Fibroblast of peridontal ligament (primary cell): ENCODE results near the gene CTNNA1.
"Not testable (repeated sequence)": the region's sequence is repeated elsewhere in the genome, so short reads cannot be mapped to it uniquely, and the experiment has no call there.

ENCODE experiments used
- DNase-seq: peaks from one replicate; pipeline ENCODE4 v3.0.0-alpha.2; 2010; ENCODE audit errors: extremely low read depth

The CTNNA1 gene

DNA sequence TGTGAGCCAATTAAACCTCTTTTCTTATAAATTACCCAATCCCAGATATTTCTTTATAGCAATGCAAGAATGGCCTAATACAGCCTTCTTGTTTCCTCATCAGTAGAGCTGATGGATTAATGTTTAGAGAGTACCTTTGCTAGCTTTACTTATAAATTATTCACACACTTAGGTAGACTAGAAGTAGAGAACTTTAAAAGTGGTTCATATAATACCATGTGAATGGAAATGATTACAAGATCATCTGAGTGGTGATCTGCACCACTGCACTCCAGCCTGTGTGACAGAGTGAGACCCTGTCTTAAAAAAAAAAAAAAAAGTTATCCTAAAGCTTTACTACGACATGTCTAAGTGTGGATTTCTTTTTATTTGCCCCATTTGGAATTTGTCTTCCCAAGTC lies 145.1 kb downstream of the CTNNA1 start:
- no peak for DNase-seq

DNA sequence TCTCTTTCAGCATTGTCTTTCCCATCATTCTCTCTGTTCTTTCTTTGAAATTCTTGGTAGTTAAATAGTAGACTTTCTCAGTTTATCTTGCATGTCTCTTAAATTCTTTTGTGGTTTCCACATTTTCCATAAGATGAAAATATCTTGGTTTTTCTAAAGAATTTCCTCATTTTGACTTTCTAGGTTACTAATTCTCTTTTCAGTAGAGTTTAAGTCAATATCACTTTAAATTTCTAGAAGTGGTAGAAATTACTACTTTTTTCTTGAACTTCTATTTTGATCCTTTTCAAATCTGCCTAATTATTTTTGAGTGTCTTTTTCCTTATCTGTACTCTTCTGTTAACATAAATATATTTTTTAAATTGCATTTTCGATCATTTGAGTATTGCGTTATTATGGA lies 145.5 kb downstream of the CTNNA1 start:
- no peak for DNase-seq

DNA sequence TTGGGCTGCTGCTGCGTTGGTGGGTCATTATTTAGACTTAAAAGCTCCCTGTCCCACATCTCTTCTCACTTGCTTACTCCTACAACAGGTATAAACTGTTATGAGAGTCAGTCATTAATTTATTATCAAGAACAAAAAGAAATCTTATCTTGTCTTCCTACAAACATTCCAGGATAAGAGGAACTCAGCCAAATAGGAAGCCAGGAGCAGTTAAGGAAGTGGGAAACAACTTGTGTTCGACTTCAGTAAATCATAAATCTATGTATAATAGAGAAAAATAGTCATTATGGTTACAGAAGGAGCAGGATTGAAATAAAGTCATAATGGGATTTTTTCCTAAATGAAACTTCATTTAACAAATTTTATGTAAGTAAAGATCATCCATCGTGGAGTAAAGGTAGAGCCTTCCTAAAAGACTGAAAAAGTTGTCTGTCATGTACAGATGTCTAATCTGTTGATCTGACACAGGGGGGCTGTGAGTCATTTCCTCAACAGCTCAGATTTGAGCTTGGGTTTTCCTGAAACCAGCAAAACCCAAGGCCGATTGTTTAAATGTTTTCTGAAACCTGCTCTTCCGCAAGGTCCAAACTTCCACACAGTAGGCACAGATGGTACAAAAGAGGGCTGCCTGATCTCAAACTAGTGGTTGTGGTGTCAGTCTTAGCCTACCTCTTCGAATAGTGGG lies 147.2 kb downstream of the CTNNA1 start:
- peak; percentile 23 for DNase-seq

DNA sequence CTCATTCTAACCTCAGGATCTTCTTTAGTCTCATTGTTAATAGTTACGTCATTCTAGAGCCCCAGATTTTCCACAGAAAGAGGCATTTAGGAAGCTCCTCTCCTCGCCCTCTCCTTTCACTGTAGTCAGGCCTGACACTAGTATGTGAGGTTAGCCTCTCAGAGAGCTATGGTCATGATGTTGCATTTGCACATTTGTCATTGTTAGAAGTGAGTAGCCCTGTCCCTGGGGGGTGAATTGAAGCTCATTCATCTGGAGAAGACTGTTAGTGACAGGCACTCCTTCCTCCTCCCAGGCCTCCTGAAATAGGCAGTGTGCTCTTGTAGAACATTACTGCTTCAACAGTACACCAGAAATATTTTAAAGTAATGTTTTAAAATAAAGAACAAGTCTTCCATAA lies 148.5 kb downstream of the CTNNA1 start:
- DNase-seq: no peak

DNA sequence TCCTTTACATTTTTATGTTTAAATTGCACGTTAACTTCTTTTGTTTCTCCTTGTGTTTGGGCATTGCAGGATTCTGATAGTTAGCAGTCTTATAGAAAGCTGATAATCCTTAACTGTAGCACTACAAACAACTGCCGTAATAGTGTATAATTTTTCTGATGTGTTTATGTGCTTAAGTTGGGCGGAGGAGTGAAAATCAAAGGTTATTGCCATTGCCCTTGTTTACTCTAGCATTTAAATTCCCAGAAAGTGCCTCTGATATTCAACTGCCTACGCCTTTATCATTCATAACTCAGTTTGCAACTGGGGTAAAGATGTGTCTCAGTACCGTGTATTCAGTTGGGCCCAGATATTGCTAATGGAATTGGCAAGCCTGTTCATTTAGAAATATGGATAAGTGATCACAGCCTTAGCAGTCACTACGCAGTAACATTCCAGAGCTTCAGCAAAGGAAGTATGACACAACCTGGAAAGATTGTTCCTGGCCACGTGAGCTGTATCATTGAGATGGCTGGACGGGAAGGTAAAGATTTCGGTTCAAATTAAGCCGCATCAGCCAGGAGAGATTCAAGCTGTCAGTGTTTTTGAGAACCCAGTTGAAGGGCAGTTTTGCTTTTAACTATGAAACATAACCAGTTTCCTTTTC lies 150.0 kb downstream of the CTNNA1 start:
- peak; percentile 45 for DNase-seq

DNA sequence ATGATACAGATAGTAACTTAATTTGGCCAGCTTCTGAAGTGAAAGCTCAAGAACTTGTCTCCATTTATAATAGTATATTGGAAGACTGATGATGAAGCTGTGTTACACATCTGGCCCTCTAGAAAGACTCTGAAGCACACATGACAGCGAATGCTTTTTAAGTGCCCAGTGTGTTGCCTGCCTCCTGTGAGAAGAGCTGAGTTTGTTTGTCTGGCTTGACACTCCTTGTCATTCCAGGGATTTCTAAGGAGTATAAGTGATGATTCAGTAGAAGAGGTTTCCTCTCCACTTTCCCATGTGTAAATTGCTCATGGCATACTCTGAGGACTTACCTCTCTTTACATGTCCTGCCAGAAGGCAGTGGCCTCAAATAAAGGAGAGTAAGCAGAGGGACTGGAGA lies 152.3 kb downstream of the CTNNA1 start:
- no peak for DNase-seq

DNA sequence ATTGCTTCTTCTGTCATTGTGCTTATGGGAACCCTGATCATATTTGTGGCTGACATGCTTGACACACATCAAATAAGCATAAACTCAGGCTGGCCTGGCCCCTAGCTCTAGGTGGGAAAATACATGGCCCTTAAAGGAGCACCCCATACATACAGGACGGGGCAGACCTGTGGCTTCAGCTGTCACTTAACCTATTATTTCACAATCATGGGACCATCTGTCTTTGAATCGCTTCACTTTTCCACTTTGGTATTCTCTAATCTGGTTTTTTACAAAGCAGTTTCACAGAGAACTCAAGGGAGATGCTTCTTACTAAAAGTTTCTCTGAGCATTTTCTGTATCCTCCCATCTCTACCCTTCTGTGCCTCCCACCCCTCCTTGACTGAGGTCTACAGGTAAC lies 156.5 kb downstream of the CTNNA1 start:
- DNase-seq: no peak

DNA sequence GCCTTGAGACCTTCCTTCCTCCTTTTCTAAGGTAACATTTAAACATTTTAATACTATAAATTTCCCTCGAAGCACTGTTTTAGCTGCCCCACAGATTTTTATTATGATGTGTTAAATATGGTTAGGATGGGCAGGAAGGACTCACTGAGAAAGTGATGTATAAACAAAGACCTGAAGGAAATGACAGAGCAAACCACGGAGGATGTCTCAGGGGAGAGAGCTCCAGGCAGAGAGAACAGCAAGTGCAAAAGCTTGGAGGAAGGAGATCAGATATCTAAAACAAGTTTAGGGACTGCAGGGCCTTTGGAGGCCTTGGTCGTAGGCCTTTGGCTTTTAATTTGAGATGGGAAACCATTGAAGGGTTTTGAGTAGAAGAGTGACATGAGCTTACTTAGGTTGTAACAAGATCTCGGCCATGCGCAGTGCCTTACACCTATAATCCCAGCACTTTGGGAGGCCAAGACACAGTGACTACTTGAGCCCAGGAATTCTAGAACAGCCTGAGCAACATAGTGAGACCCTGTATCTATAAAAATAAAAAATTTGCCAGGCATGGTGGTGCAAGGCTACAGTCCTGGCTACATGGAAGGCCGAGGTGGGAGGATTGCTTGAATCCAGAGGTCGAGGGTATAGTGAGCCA lies 157.4 kb downstream of the CTNNA1 start:
- no peak for DNase-seq

DNA sequence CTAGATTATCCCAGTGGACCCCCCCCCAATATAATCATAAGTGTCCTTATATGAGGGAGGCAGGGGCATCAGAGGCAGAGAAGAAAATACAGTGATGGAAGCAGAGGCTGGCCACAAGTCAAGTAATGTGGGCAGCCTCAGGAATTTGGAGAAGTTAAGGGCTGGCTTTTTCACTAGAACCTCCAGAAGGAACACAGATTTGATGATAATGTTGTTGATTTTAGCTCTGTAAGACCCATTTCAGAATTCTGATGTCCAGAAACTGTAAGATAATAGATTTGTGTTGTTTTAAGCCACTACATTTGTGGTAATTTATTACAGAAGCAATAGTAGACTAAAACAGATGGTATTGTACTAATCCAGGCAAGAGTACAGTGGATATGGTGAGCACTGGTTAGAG lies 158.2 kb downstream of the CTNNA1 start:
- DNase-seq: peak; percentile 42

DNA sequence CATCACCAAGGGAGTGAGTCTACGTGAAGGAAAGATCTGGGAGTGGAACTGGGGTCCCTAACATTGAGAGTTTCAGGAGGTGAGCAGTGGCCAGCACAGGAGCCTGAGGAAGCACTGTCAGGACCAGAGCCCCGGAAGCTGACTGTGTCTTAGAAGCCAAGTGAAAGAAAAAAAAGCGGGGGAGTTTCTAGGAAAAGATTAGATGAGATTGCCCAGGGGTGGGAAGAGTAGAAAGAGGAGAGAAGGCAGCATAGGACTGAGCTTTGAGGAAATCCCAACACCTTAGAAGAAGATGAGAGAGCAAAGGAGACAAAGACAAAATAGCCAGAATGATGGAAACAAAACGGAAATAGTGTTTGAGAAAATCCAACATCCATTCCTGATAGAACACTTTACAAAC lies 158.9 kb downstream of the CTNNA1 start:
- no peak for DNase-seq

DNA sequence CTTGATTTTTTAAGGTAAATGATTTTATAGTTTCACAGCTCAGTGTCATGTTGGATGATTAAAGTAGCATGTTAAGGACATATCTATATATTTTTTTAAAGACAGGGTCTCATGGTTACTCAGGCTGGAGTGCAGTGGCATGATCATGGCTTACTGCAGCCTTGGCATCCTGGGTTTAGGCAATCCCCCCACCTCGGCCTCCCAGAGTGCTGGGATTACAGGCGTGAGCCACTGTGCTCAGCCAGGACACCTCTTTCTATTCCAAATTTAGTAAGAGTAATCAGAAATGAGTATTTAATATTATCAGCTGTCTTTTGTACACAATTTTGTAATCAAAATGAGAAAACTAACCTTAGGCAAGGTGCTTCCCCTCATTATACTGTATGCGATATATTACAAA lies 160.5 kb downstream of the CTNNA1 start:
- no peak for DNase-seq

DNA sequence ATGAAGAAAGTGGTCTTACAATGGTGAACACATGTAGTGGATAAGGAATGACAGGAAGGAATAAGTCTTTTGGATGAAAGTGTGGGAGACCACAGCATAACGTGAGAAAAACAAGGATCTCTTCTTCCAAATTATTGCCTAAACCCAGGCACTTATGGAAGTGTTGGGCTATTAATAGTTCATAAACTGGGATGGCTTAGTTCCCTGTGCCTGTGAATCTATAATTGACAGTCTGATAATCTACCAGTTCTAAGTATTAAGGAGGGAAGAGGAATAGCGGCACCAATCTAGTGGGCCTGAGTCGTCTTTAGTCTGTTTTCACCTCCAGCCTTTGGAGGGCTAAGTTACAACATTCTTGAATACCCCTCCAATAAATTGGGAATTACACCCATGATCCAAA lies 161.1 kb downstream of the CTNNA1 start:
- no peak for DNase-seq

DNA sequence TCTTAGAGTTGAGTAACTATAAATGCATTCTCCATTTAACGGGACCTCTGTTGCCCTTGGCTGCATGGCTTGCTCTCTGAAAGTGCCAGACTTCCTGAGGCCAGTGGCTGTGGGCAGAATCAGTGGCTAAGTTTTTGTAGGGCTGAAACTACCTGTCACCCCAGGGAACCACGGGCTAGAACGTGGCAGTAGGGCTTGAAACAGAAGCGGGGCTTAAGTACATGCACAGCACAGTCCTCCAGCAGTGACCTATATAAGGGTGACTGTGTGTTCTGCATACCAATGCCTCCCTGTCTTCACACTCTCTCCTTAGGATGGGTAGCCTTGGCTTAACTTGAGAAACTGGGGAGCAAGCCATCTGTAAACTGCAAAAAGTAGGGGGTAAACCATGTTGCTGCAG lies 165.5 kb downstream of the CTNNA1 start:
- no peak for DNase-seq

DNA sequence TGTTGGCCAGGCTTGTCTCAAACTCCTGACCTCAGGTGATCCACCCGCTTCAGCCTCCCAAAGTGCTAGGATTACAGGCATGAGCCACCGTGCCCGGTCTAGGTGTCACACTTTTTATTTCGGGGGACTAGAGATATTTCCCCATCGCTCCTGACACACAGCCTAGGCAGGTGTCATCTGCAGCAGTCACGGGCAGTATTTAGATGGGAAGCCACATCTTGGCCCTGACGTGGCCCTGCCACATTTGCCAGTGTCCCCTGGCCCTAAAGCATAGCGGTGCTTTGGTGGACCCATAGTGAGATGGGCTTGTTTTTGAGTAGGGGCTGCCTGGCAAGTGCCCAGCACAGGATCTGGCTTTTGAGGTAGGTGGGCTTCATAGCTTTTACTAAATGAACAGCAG lies 167.0 kb downstream of the CTNNA1 start:
- DNase-seq: no peak

DNA sequence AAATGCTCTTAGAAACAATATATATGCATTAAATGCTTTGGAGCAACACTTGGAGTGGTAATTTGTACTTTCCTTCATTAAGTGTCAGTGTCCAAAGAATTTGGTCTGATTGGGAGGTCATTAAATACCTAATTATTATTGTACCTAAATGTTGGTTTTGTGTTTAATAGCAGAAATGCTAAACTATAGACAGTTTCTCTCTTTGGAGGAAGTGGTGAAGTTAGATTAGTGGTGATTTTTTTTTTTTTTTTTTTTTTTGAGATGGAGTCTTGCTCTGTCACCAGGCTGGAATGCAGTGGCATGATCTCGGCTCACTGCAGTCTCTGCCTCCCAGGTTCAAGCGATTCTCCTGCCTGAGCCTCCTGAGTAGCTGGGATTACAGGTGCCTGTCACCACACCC lies 168.1 kb downstream of the CTNNA1 start:
- DNase-seq: not testable (repeated sequence)

DNA sequence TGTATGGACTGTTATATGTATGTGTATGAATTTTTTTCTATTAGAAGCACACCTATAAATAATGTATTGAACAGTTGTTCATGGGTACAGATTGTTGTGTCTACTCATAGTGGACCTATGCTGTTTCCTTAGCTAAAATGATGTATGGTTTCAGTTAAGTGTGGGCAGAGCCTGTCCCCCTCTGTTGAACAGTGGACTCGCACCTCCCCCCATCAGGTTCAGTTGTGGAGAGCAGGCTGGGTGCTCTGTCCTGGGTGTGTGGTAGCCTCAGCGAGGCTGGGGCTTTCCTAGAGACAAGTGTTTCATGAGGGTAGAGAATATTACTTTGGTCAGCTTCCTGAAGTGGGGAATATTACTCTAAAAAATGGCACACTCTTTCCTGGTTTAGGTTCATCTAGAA lies 169.3 kb downstream of the CTNNA1 start:
- no peak for DNase-seq

DNA sequence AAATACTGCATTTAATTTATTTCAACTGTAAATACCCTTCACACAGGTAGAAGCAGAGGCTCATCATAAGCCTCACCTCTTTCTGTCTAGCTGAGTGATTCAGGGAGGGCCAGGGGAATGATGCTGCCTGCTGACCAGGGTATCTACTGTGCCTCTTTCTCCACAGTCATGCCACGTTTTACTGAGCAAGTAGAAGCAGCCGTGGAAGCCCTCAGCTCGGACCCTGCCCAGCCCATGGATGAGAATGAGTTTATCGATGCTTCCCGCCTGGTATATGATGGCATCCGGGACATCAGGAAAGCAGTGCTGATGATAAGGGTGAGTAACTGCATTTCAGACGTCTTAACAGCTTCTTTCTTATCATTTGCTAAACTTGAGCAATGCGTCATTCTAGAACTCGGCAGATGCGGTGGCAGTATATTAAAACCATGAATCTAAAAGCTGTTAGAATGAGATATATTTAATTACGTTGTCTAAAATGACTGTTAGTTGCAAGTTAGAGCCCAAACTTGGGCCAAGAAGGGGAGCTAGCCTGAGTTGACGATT lies 171.9 kb downstream of the CTNNA1 start:
- no peak for DNase-seq

DNA sequence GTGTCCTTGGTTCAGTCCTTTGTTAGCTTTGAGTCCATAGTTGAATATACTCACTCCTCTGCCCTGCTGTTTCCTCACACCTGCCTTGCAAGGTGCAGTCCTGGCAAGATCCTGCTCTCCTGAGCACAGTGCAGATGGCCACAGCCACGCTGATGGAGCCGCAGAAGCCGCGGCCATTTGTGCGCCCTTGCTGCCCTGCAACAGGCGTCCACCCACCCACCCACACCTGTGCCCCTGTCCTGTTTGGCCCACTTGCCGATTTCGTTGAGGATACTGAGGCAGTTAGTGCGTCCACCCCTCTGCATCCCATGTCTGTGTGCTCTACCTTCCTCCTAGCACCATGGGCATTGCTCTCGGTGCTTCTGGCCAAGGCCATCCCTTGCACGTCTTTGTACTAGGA lies 173.0 kb downstream of the CTNNA1 start:
- DNase-seq: no peak

DNA sequence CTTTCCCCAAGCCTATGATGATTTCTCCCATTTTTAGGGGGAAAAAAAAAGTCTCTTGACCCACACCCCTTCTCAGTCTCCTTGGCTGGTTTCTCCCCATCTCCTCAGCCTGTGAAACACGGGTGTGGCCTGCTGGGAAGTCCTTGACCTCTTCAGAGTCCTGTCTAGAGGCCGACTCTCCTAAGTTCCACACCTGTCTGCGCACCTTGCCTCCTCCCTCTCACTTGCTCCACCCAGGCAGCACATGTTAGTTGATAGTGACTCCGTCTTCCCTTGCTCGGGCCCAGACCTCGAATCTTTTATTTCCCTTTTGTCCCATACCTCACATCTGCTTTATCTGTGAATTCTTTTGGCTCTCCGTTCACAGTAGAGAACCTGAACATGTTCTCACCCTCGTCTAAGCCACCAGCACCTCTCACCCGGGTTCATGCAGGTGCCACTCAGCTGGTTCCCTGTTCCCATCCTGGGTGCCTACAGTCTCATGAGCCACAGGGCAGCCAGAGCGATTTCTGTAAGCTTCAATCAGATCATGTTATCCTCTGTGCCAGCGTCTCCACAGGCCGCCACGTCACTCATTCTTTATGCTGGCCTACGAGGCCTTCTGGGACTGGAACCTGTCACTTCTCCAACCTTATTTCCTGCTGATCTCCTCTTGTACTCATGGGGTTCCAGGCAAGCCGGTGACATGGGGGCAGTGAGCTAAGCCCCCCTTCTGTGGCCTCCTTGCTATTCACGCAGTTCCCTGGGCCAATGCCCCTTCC lies 173.6 kb downstream of the CTNNA1 start:
- DNase-seq: no peak

DNA sequence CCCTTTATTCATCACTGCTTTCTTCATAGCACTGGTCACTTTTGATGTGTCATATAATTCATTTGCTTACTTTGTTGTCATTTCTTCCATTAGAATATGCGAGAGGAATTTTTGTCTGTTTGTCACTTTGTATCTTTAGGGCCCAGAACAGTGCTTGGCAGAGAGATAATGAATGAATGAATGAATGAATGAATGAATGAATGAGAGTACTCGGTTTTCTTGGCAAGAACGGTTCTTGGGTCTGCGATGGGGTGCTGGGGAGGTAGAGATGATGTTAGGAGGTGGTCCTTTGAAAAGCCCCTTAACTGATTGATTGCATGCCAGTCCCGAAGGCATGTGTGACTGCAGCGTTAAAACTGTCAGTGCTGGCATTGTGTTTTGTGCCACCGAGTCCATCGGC lies 174.3 kb downstream of the CTNNA1 start:
- DNase-seq: no peak

DNA sequence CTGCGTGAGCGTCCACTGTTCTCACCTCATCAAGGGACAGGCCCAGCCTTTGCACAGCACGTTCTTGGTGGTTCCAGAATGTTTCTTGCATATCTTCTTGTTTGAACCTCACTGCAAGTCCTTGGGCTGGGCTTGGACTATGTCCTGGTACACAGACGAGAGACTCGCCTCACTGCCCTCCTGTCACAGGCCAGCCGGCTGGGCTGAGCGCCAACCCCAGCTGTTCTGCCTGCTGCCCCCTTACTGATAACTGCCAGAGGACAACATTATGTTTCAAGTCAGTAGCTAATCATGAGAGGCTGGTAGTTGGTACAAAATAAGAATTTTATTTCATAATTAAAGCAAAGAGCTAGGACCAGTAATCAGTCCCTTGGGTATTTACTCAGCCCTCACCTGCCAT lies 174.8 kb downstream of the CTNNA1 start:
- no peak for DNase-seq

DNA sequence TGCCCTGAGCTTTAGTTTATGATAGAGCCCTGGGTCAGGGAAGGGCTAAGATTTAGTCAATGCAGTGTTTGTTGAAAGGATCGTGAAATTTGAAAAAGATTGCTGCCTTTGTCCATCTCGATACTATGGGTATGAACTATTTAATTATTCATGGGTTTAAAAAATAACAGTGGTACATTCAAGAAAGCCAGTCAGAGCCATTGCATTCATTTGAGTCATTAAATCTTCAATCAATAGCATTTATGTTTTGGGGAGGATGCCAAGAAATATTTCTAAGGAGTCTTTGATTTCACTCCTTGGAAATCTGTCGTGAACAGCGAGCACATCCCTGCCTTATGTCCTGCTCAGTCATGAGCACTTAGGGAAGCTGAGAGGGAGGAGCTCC lies 176.3 kb downstream of the CTNNA1 start:
- no peak for DNase-seq
